HG03558 (cell line): ENCODE results near the gene OS9.

Experiments
- ATAC-seq: cut with Tn5 transposase; IDR thresholded peaks from one replicate; pipeline ENCODE4 v1.9.1; 2021; ENCODE audit warnings: moderate number of reproducible peaks; ENCODE audit not compliant: unreplicated experiment; ENCODE audit errors: extremely low read depth

The OS9 gene

GRCh38 chr12:57749061-57749460 is 55.1 kb downstream of the OS9 start:
- no peak for ATAC-seq

- no peak for ATAC-seq
These were observed 56.9 kb downstream of the OS9 start for GRCh38 chr12:57750561-57751431.

GRCh38 chr12:57751432-57751787 is 57.5 kb downstream of the OS9 start:
- ATAC-seq: no peak

GRCh38 chr12:57751788-57752667 is 58.1 kb downstream of the OS9 start, which contains the start of gene CDK4:
Gene CDK4 (minus strand): TSS chr12:57752310. CDS start chr12:57751717, 593 bp downstream.
- ATAC-seq: peak; percentile 48

GRCh38 chr12:57752668-57753000 is 58.7 kb downstream of the OS9 start:
- ATAC-seq: no peak

GRCh38 chr12:57753756-57754337 is 59.9 kb downstream of the OS9 start:
- no peak for ATAC-seq

GRCh38 chr12:57754411-57755193 is 60.7 kb downstream of the OS9 start, which contains the start of gene MARCHF9:
Gene MARCHF9 (plus strand): TSS chr12:57755103. CDS start chr12:57755529, 426 bp downstream.
- peak; percentile 17 for ATAC-seq

GRCh38 chr12:57755194-57755453 is 61.2 kb downstream of the OS9 start:
- no peak for ATAC-seq

- ATAC-seq: no peak
These were observed 61.8 kb downstream of the OS9 start for GRCh38 chr12:57755454-57756372.

GRCh38 chr12:57756406-57757341 is 62.7 kb downstream of the OS9 start:
- no peak for ATAC-seq

- no peak for ATAC-seq
These were observed 63.8 kb downstream of the OS9 start for GRCh38 chr12:57757771-57758170.

GRCh38 chr12:57758552-57759359 is 64.8 kb downstream of the OS9 start:
- ATAC-seq: no peak

GRCh38 chr12:57759360-57759980 is 65.5 kb downstream of the OS9 start:
- ATAC-seq: no peak

- ATAC-seq: no peak
These were observed 66.5 kb downstream of the OS9 start for GRCh38 chr12:57760347-57760982.

- ATAC-seq: no peak
These were observed 67.6 kb downstream of the OS9 start for GRCh38 chr12:57761391-57761998.

- ATAC-seq: no peak
These were observed 68.5 kb downstream of the OS9 start for GRCh38 chr12:57762463-57762862.
